A673 (cell line): ENCODE results near the gene C3orf18. TPM values are rescaled to one million over a fixed set of nuclear protein-coding genes. Genes with fewer than 3 reads are reported as not detected.

Experiments used
- BruUV-seq: library from RNA; stranded (reverse); fragments of 400-500 nt; replicated peaks from 2 replicates; lab custom pipeline; 2021; lab: Mats Ljungman, UMichigan
- CTCF ChIA-PET: fragments of 300-600 bp; sonication (Branson Sonifier 250); formaldehyde crosslinking; loops from one replicate; lab custom pipeline; 2022; ENCODE audit warnings: antibody characterized with exemption; lab: Charles Lee
- POLR2A ChIA-PET: fragments of 300-600 bp; sonication (Branson Sonifier 250); formaldehyde crosslinking; loops from one replicate; lab custom pipeline; 2022; ENCODE audit warnings: antibody characterized with exemption; ENCODE audit not compliant: low non-redundant PET; lab: Charles Lee
- DNase-seq: peaks from one replicate; pipeline ENCODE4 v3.0.0-alpha.2; 2015; ENCODE audit warnings: low spot score
- H3K27ac ChIP-seq: fragments of 200-600 bp; sonication (generic); 2 replicates; pipeline ENCODE4 v1.5.1; 2016; ENCODE audit warnings: mixed run types, low read depth, mild to moderate bottlenecking, mixed read lengths, antibody characterized with exemption, low read length; ENCODE audit not compliant: poor library complexity, severe bottlenecking
- H3K27me3 ChIP-seq: fragments of 200-600 bp; sonication (generic); replicated peaks from 2 replicates; pipeline ENCODE4 v1.6.1; 2017; ENCODE audit warnings: mixed run types, low read depth, mild to moderate bottlenecking, mixed read lengths, antibody characterized with exemption, low read length; ENCODE audit not compliant: insufficient read depth, poor library complexity
- H3K36me3 ChIP-seq: fragments of 200-600 bp; sonication (generic); 2 replicates; pipeline ENCODE4 v1.6.1; 2016; ENCODE audit warnings: mixed run types, mild to moderate bottlenecking, mixed read lengths, antibody characterized with exemption, low read length; ENCODE audit not compliant: insufficient read depth, poor library complexity, severe bottlenecking
- H3K4me1 ChIP-seq: fragments of 200-600 bp; sonication (generic); 2 replicates; pipeline ENCODE4 v1.6.1; 2017; ENCODE audit warnings: mixed run types, mild to moderate bottlenecking, mixed read lengths, antibody characterized with exemption, low read length; ENCODE audit not compliant: insufficient read depth, poor library complexity, severe bottlenecking
- H3K4me3 ChIP-seq: fragments of 200-600 bp; sonication (generic); 2 replicates; pipeline ENCODE4 v1.5.1; 2016; ENCODE audit warnings: low read depth, mixed run types, mild to moderate bottlenecking, mixed read lengths, low read length; ENCODE audit not compliant: poor library complexity, severe bottlenecking
- H3K9me3 ChIP-seq: fragments of 200-600 bp; sonication (generic); 2 replicates; pipeline ENCODE4 v1.6.1; 2016; ENCODE audit warnings: mixed run types, low read depth, mild to moderate bottlenecking, mixed read lengths, antibody characterized with exemption, low read length; ENCODE audit not compliant: poor library complexity, severe bottlenecking
- EZH2 ChIP-seq: fragments of 200-600 bp; sonication (generic); IDR thresholded peaks from 2 replicates; pipeline ENCODE4 v1.6.1; 2017; ENCODE audit warnings: borderline replicate concordance, low read depth, mild to moderate bottlenecking, mixed read lengths, antibody characterized with exemption, low read length; ENCODE audit not compliant: poor library complexity, severe bottlenecking
- intact Hi-C: fragments of 100-400 bp; cut with micrococcal nuclease; formaldehyde crosslinking; loops from one replicate; pipeline ENCODE4 v1.10.0; 2022; ENCODE audit not compliant: unreplicated experiment
- total RNA-seq: library from RNA; stranded (reverse); gene quantifications from 2 replicates; pipeline ENCODE4 v1.2.3, GENCODE V29; 2021
- TF ChIP-seq, protein P1 (sequence below): fragments of 300-800, 200-600 bp; sonication (generic); conservative IDR thresholded peaks from 2 replicates; pipeline ENCODE4 v1.5.1; 2017; ENCODE audit warnings: low read depth, mild to moderate bottlenecking, antibody characterized with exemption, low read length, moderate library complexity, mixed read lengths

The C3orf18 gene
- total RNA-seq, 1 experiment from 2014 or later, result 1.5 TPM

DNA sequence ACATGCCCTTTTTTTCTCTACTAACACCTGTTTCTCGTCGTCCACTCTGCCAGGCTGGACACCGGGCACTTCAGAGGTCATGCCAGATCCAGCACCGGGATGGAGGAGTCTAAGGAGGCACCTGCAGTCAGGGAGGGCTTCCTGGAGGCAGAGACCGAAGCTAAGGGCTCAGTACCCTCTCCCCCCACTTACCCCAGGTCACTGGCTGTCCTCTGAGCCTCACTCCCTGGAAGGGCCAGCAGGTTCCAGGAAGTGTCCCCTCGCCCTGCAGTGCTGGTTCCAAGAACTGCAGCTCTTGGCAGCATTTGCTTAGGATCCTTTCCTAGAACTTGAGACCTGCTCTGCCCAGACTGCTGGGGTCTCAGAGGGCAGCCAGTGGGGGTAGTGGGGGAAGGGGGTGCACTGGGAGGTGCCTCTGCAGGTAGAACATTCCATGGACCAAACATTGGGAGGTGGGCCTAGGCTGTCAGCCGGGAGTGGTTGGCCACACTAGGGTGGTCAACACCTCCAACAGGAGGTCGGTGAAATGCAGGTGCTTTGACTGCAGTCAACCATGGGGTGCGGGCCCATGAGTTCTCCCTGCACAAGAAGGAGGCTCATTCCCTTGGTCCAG is 32.7 kb upstream of the C3orf18 start:
- Histone ChIP-seq H3K4me3 (no peak overlapping the region), H3K27ac (peak overlapping the region; percentile 54), H3K27me3 (no peaks in the 10 kb centered on the region), H3K9me3 (no peaks in the 10 kb centered on the region), H3K4me1 (peaks cover 18% of the 10 kb centered on the region), H3K36me3 (no peaks in the 10 kb centered on the region)
- no TSS peak for BruUV-seq
- TF ChIP-seq, protein P1, sequence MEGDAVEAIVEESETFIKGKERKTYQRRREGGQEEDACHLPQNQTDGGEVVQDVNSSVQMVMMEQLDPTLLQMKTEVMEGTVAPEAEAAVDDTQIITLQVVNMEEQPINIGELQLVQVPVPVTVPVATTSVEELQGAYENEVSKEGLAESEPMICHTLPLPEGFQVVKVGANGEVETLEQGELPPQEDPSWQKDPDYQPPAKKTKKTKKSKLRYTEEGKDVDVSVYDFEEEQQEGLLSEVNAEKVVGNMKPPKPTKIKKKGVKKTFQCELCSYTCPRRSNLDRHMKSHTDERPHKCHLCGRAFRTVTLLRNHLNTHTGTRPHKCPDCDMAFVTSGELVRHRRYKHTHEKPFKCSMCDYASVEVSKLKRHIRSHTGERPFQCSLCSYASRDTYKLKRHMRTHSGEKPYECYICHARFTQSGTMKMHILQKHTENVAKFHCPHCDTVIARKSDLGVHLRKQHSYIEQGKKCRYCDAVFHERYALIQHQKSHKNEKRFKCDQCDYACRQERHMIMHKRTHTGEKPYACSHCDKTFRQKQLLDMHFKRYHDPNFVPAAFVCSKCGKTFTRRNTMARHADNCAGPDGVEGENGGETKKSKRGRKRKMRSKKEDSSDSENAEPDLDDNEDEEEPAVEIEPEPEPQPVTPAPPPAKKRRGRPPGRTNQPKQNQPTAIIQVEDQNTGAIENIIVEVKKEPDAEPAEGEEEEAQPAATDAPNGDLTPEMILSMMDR, result no peak
- no peak for TF ChIP-seq EZH2
- no peak for DNase-seq
- ChIA-PET CTCF (no interaction called here), POLR2A (no interaction called here)
- intact Hi-C loops, result no loop called here

DNA sequence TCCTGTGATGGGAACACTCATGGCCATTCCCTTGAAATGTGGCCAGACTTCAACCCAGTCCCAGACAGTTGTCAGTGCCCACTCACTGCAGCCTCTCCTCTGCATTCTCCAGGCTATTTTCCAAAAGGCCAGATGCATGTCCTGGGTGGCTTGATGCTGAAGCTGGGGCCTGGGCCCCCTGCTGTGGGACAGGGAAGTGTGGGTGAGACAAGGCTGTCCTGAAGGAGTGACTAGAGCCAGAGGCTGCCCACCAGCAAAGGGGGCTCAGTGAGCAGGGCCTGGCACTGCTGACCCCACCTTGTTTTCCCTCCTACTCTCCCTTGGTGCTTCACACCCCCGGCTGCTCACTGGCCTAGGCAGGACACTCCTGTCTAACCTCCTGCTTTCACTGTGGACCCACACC is 32.2 kb upstream of the C3orf18 start:
- POLR2A ChIA-PET, result no interaction called here

GRCh38 chr3:50599115-50599715 is 31.7 kb upstream of the C3orf18 start:
- CTCF ChIA-PET, result no interaction called here
- POLR2A ChIA-PET, result no interaction called here
- intact Hi-C loops, result no loop called here
- H3K4me3 ChIP-seq, result no peak overlapping the region
- no peak for DNase-seq
- H3K27me3 ChIP-seq, result no peaks in the 10 kb centered on the region
- no TSS peak for BruUV-seq
- H3K9me3 ChIP-seq, result no peaks in the 10 kb centered on the region
- no peak overlapping the region for H3K27ac ChIP-seq
- TF ChIP-seq EZH2, result no peak
- H3K36me3 ChIP-seq, result no peaks in the 10 kb centered on the region
- peaks cover 18% of the 10 kb centered on the region for H3K4me1 ChIP-seq

More for the DNA sequence above, 32.2 kb upstream of the C3orf18 start:
- no peak for TF ChIP-seq EZH2
- TF ChIP-seq, protein P1, result no peak
- CTCF ChIA-PET, result no interaction called here
- BruUV-seq, result no TSS peak
- H3K27me3 ChIP-seq, result no peaks in the 10 kb centered on the region
- peaks cover 18% of the 10 kb centered on the region for H3K4me1 ChIP-seq
- DNase-seq, result no peak
- H3K36me3 ChIP-seq, result no peaks in the 10 kb centered on the region
- no peaks in the 10 kb centered on the region for H3K9me3 ChIP-seq
- H3K27ac ChIP-seq, result no peak overlapping the region
- no peak overlapping the region for H3K4me3 ChIP-seq
- intact Hi-C loops, result no loop called here

DNA sequence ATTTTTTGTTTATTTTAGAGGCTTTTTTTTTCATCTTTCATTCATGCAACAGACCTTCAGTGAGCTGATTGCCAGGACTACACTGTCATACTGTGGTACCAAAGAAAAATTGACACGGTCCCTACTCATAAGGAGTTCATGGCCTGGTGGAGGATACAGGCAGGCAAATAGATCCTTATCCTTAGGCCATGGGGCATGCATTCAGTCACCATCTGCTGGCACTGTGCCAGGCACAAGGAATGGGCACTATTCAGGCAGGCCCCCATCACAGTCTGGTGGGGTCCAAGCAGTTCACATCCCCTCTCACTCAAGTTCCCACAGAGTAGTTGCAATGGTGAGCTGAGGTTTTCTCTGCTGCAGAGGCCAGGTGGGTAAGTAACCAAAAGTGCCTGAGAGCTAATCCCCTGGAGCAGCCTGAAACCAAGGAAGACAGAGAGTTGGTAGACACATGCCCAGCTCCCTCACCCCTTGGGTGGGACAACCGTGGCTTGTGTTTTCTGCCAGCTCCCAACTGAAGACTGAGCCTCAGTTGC is 26.8 kb upstream of the C3orf18 start:
- no peak overlapping the region for H3K27ac ChIP-seq
- ChIA-PET POLR2A (no interaction called here), CTCF (no interaction called here)
- no peak for DNase-seq
- intact Hi-C loops, result no loop called here
- no TSS peak for BruUV-seq
- H3K27me3 ChIP-seq, result no peaks in the 10 kb centered on the region
- no peak overlapping the region for H3K4me3 ChIP-seq
- H3K4me1 ChIP-seq, result no peaks in the 10 kb centered on the region
- TF ChIP-seq, protein P1, result no peak
- no peaks in the 10 kb centered on the region for H3K36me3 ChIP-seq
- H3K9me3 ChIP-seq, result no peaks in the 10 kb centered on the region
